PC-3 (cell line): ENCODE data around the gene CTTNBP2NL. TPM values are rescaled to one million over a fixed set of nuclear protein-coding genes. Genes with fewer than 3 reads are reported as not detected.

Experiments
- ATAC-seq: fragments of 200-7000 bp; cut with Tn5 transposase; 2 replicates; pipeline ENCODE4 v1.9.1; 2020; ENCODE audit warnings: mild to moderate bottlenecking, moderate library complexity
- BruUV-seq: library from RNA; stranded (reverse); fragments of 400-500 nt; replicated peaks from 2 replicates; lab custom pipeline; 2021; lab: Mats Ljungman, UMichigan
- CTCF ChIA-PET: fragments of 300-600 bp; sonication (Branson Sonifier 250); formaldehyde crosslinking; loops from one replicate; lab custom pipeline; 2022; ENCODE audit warnings: antibody characterized with exemption; lab: Charles Lee
- POLR2A ChIA-PET: fragments of 300-600 bp; sonication (Branson Sonifier 250); formaldehyde crosslinking; loops from one replicate; lab custom pipeline; 2022; ENCODE audit warnings: antibody characterized with exemption; ENCODE audit not compliant: unreplicated experiment; lab: Charles Lee
- DNase-seq: peaks from one replicate; pipeline ENCODE4 v3.0.0-alpha.2; 2015
- H2AFZ ChIP-seq: fragments of 300-600 bp; sonication (generic); 2 replicates; pipeline ENCODE4 v1.6.0; 2016; ENCODE audit warnings: antibody characterized with exemption, low read length
- H3F3A ChIP-seq: fragments of 300-600 bp; sonication (generic); one replicate; pipeline ENCODE4 v1.6.0; 2017; ENCODE audit warnings: antibody characterized with exemption, low read length, control low read depth, mild to moderate bottlenecking; ENCODE audit not compliant: unreplicated experiment
- H3K27ac ChIP-seq: fragments of 300-600 bp; sonication (generic); 2 replicates; pipeline ENCODE4 v1.5.1; 2016; ENCODE audit warnings: mild to moderate bottlenecking, low read length
- H3K27me3 ChIP-seq: fragments of 300-600 bp; sonication (generic); 2 replicates; pipeline ENCODE4 v1.6.1; 2016; ENCODE audit warnings: low read length, mixed read lengths
- H3K36me3 ChIP-seq: fragments of 300-600 bp; sonication (generic); 2 replicates; pipeline ENCODE4 v1.6.1; 2016; ENCODE audit warnings: low read depth, mixed run types, low read length, mixed read lengths
- H3K4me1 ChIP-seq: fragments of 300-600 bp; sonication (generic); 2 replicates; pipeline ENCODE4 v1.5.1; 2016; ENCODE audit warnings: low read length; ENCODE audit not compliant: insufficient read depth
- H3K4me2 ChIP-seq: fragments of 300-600 bp; sonication (generic); 2 replicates; pipeline ENCODE4 v1.6.0; 2016; ENCODE audit warnings: low read length
- H3K4me3 ChIP-seq: fragments of 300-600 bp; sonication (generic); 2 replicates; pipeline ENCODE4 v1.5.1; 2016; ENCODE audit warnings: mild to moderate bottlenecking, low read length, mixed read lengths
- H3K79me2 ChIP-seq: fragments of 300-600 bp; sonication (generic); 2 replicates; pipeline ENCODE4 v1.6.1; 2017; ENCODE audit warnings: low read length, mixed read lengths
- H3K9ac ChIP-seq: fragments of 300-600 bp; sonication (generic); 2 replicates; pipeline ENCODE4 v1.6.0; 2016; ENCODE audit warnings: mild to moderate bottlenecking, low read length
- H3K9me2 ChIP-seq: fragments of 300-600 bp; sonication (generic); replicated peaks from 2 replicates; pipeline ENCODE4 v1.6.1; 2016; ENCODE audit warnings: mixed run types, low read length, mixed read lengths
- H3K9me3 ChIP-seq: fragments of 300-600 bp; sonication (generic); 2 replicates; pipeline ENCODE4 v1.6.1; 2016; ENCODE audit warnings: low read length, mixed read lengths
- H4K20me1 ChIP-seq: fragments of 300-600 bp; sonication (generic); 2 replicates; pipeline ENCODE4 v1.6.1; 2016; ENCODE audit warnings: low read length, mixed read lengths
- EZH2 ChIP-seq: fragments of 300-600 bp; sonication (generic); IDR thresholded peaks from one replicate; pipeline ENCODE4 v1.6.1; 2017; ENCODE audit warnings: antibody characterized with exemption, mild to moderate bottlenecking, low read length; ENCODE audit not compliant: unreplicated experiment
- EZH2phosphoT487 ChIP-seq: fragments of 300-600 bp; sonication (generic); IDR thresholded peaks from 2 replicates; pipeline ENCODE4 v1.6.1; 2018; ENCODE audit warnings: mild to moderate bottlenecking, antibody characterized with exemption, low read length, borderline replicate concordance
- intact Hi-C: fragments of 100-400 bp; cut with micrococcal nuclease; formaldehyde crosslinking; loops from 2 replicates; pipeline ENCODE4 v1.9.0; 2023
- total RNA-seq: library from RNA; depleted of rRNA; stranded (reverse); fragments of >200 nt; gene quantifications from 2 replicates; pipeline ENCODE4 v1.2.3, GENCODE V29; 2014
- TF ChIP-seq, protein P1 (sequence below): fragments of 300-600 bp; sonication (generic); conservative IDR thresholded peaks from 2 replicates; pipeline ENCODE4 v1.5.1; 2017; ENCODE audit warnings: antibody characterized with exemption, low read depth, mild to moderate bottlenecking, low read length

CTTNBP2NL gene
- total RNA-seq, 1 experiment from 2014 or later = 9.8 TPM

DNA sequence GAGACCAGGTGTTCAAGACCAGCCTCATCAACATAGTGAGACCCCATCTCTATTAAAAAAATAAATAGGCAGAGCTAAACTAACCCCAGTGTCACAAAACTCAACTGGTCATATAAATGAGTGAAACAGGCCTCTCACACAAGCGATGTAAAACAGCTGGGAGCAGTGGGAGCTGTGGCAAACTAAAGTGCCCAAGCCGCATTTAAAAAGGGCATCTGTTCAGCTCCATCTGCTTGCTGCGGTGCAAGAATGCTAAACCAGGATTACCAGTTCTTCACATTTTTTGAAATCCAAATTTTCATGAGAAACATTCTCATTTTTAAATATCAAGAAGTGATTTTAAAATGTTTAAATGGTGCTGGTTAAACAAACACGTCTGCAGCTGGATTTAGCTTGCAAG lies 62.7 kb downstream of the CTTNBP2NL start:
- Histone ChIP-seq H3K9ac (no peak overlapping the region), H2AFZ (no peak overlapping the region), H3K4me2 (no peak overlapping the region), H3K36me3 (peaks cover 28% of the 10 kb centered on the region; the same call in 1 of the 2 replicates), H3K27me3 (no peaks in the 10 kb centered on the region), H3K4me3 (no peak overlapping the region), H3F3A (no peaks in the 10 kb centered on the region), H3K9me3 (no peaks in the 10 kb centered on the region), H3K79me2 (no peaks in the 10 kb centered on the region), H3K4me1 (no peaks in the 10 kb centered on the region), H3K9me2 (no peaks in the 10 kb centered on the region), H3K27ac (no peak overlapping the region), H4K20me1 (no peaks in the 10 kb centered on the region)
- no TSS peak for BruUV-seq
- intact Hi-C loops = no loop called here
- no peak for DNase-seq
- ChIA-PET POLR2A (interaction anchor here (0.6 kb wide), 1 partner anchor 30 kb away, joined by 4 read pairs; no protein-coding TSS in a partner anchor), CTCF (no interaction called here)
- TF ChIP-seq EZH2 (no peak), EZH2phosphoT487 (no peak)
- TF ChIP-seq, protein P1, sequence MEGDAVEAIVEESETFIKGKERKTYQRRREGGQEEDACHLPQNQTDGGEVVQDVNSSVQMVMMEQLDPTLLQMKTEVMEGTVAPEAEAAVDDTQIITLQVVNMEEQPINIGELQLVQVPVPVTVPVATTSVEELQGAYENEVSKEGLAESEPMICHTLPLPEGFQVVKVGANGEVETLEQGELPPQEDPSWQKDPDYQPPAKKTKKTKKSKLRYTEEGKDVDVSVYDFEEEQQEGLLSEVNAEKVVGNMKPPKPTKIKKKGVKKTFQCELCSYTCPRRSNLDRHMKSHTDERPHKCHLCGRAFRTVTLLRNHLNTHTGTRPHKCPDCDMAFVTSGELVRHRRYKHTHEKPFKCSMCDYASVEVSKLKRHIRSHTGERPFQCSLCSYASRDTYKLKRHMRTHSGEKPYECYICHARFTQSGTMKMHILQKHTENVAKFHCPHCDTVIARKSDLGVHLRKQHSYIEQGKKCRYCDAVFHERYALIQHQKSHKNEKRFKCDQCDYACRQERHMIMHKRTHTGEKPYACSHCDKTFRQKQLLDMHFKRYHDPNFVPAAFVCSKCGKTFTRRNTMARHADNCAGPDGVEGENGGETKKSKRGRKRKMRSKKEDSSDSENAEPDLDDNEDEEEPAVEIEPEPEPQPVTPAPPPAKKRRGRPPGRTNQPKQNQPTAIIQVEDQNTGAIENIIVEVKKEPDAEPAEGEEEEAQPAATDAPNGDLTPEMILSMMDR = no peak
- no peak for ATAC-seq

DNA sequence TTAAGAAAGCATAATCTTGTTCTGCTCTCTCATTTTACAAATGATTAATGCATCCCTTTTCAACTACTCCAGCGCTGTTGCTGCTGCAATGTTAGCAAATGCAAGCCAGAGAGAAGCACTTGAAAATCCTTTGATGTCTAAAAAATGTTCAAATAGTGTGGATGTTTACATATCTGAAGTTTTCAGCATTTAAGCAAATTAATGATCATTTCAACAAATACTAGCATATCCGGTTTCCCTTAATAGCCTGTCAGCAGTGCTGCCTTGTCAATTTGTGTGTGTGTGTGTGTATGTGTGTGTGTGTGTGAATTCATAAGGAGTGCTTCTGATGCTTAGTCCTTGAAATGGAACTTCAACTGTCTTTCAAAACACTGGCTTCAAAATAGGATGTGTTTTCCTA lies 64.6 kb downstream of the CTTNBP2NL start:
- H3K9ac ChIP-seq = no peak overlapping the region
- POLR2A ChIA-PET = no interaction called here
- H3K36me3 ChIP-seq = peaks cover 19% of the 10 kb centered on the region; the same call in 1 of the 2 replicates
- ATAC-seq = no peak
- no peaks in the 10 kb centered on the region for H3K27me3 ChIP-seq
- no peak overlapping the region for H2AFZ ChIP-seq
- intact Hi-C loops = no loop called here
- no peak overlapping the region for H3K4me2 ChIP-seq
- no peaks in the 10 kb centered on the region for H4K20me1 ChIP-seq
- no peak overlapping the region for H3K27ac ChIP-seq
- no peaks in the 10 kb centered on the region for H3K9me2 ChIP-seq
- CTCF ChIA-PET = no interaction called here
- H3K4me1 ChIP-seq = peaks cover 12% of the 10 kb centered on the region
- no peak for DNase-seq
- no peaks in the 10 kb centered on the region for H3K9me3 ChIP-seq
- H3K79me2 ChIP-seq = no peaks in the 10 kb centered on the region
- TF ChIP-seq EZH2phosphoT487 (no peak), EZH2 (no peak)
- TF ChIP-seq, protein P1 = no peak
- no TSS peak for BruUV-seq
- no peaks in the 10 kb centered on the region for H3F3A ChIP-seq
- no peak overlapping the region for H3K4me3 ChIP-seq

DNA sequence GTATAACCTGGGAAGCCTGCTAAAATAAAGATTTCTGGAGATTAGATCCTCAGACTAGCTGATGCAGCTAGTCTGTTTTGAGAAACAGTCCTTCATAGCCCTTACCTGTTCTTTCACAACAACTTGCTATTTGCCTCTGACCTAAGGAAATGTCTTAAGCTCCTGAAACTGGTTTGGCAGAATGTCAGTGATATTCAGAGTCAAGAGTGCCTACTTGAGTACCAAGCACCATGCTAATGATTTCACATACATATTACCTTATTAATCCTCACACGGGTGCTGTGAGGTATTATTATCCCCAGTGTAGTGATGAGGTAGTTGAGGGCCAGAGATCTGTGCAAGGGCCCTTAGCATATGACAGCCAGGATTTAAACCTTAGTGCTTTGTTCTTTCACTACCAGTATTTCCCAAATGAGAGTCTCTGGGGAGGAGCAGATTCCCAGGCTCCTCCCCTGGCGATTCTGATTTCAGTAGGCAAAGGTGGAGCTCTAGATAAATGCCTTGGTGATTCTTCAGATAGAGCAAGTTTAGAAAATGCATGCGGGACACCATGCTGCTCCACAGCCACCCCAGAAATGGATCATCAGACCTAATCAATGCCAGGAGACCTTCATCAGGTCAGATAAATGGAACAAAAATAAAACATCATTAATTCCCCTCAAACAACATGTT lies 65.3 kb downstream of the CTTNBP2NL start:
- intact Hi-C loops = no loop called here
- Histone ChIP-seq H3K36me3 (peaks cover 12% of the 10 kb centered on the region; the same call in 1 of the 2 replicates), H3K9ac (no peak overlapping the region), H3K79me2 (no peaks in the 10 kb centered on the region), H2AFZ (no peak overlapping the region), H3K9me3 (no peaks in the 10 kb centered on the region), H3K4me1 (peaks cover 17% of the 10 kb centered on the region), H3K4me3 (no peak overlapping the region), H3K27ac (no peak overlapping the region), H3K27me3 (no peaks in the 10 kb centered on the region), H3F3A (no peaks in the 10 kb centered on the region), H3K4me2 (no peak overlapping the region), H4K20me1 (no peaks in the 10 kb centered on the region), H3K9me2 (no peaks in the 10 kb centered on the region)
- no TSS peak for BruUV-seq
- DNase-seq = no peak
- ChIA-PET CTCF (no interaction called here), POLR2A (no interaction called here)
- no peak for ATAC-seq
- TF ChIP-seq EZH2phosphoT487 (no peak), EZH2 (no peak)
- TF ChIP-seq, protein P1 = no peak
